Gastroesophageal sphincter (tissue), 3 donors: ENCODE results near the gene PELI1.

Experiments
- CTCF ChIP-seq, 4 experiments: fragments of 200-600 bp in 2 of 4; fragments of 450-650 bp in 2 of 4; sonication (generic) in 1 of 4; IDR thresholded peaks; one replicate each; pipeline ENCODE4 v1.5.1; 2017 to 2019; ENCODE audit warnings: antibody characterized with exemption in 4 of 4, mild to moderate bottlenecking in 2 of 4, moderate library complexity in 2 of 4
- EP300 ChIP-seq: sonication (generic); formaldehyde crosslinking; IDR thresholded peaks from one replicate; pipeline ENCODE4 v1.6.1; 2017; ENCODE audit warnings: antibody characterized with exemption, mild to moderate bottlenecking
- POLR2A ChIP-seq, 2 donors: fragments of 450-650 bp; IDR thresholded peaks; one replicate each; pipeline ENCODE4 v1.6.1; 2017; ENCODE audit warnings: antibody characterized with exemption in 2 of 2, mild to moderate bottlenecking in 2 of 2, moderate library complexity in 1 of 2
- POLR2AphosphoS5 ChIP-seq: sonication (generic); formaldehyde crosslinking; IDR thresholded peaks from one replicate; pipeline ENCODE4 v1.6.1; 2017; ENCODE audit warnings: antibody characterized with exemption

GRCh38 chr2:64165706-64166105 lies 21.5 kb upstream of the PELI1 start:
- TF ChIP-seq CTCF (IDR thresholded peaks at IDR 0.05) (no peak), POLR2A (IDR thresholded peaks at IDR 0.05) (no peak), EP300 (no peak), POLR2AphosphoS5 (no peak)
